OCI-LY1 (cell line): ENCODE data around the gene C16orf89.

Experiments used
- EZH2 ChIP-seq: fragments of 200-600 bp; sonication (generic), shearing (Covaris generic); IDR thresholded peaks from 2 replicates; pipeline ENCODE4 v1.8.0; 2017; ENCODE audit warnings: borderline replicate concordance, mixed run types, mild to moderate bottlenecking, antibody characterized with exemption, low read length, moderate library complexity, mixed read lengths
- TF ChIP-seq, protein P1 (sequence below): fragments of 200-600 bp; sonication (generic), shearing (Covaris generic); IDR thresholded peaks from 2 replicates; pipeline ENCODE4 v1.5.1; 2017; ENCODE audit warnings: mild to moderate bottlenecking, antibody characterized with exemption, low read length, moderate library complexity, mixed read lengths

GRCh38 chr16:5031601-5032000, 34.2 kb downstream of the C16orf89 start:
- TF ChIP-seq, protein P1, sequence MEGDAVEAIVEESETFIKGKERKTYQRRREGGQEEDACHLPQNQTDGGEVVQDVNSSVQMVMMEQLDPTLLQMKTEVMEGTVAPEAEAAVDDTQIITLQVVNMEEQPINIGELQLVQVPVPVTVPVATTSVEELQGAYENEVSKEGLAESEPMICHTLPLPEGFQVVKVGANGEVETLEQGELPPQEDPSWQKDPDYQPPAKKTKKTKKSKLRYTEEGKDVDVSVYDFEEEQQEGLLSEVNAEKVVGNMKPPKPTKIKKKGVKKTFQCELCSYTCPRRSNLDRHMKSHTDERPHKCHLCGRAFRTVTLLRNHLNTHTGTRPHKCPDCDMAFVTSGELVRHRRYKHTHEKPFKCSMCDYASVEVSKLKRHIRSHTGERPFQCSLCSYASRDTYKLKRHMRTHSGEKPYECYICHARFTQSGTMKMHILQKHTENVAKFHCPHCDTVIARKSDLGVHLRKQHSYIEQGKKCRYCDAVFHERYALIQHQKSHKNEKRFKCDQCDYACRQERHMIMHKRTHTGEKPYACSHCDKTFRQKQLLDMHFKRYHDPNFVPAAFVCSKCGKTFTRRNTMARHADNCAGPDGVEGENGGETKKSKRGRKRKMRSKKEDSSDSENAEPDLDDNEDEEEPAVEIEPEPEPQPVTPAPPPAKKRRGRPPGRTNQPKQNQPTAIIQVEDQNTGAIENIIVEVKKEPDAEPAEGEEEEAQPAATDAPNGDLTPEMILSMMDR: no peak
- TF ChIP-seq EZH2: no peak
